ENCODE measurements around the gene AGAP1. TPM values are rescaled to one million over a fixed set of nuclear protein-coding genes. Genes with fewer than 3 reads are reported as not detected.

AGAP1 gene
- total RNA-seq, 1 experiment from 2014 or later = 25.8 TPM

GRCh38 chr2:236028066-236028465 is 534.2 kb downstream of the AGAP1 start:
- H3K9ac ChIP-seq (ENCODE audit: extremely low read depth, insufficient read length, low read length) = no peak overlapping the region
- Mint-ChIP-seq H3K27me3 (ENCODE audit: low read depth) (no peaks in the 10 kb centered on the region; the same call in 1 of the 2 replicates), H3K4me3 (no peak overlapping the region), H3K36me3 (ENCODE audit: insufficient read depth in 1 of 3, low read depth in 3 of 3) (peaks cover 2 to 12% (median 7%) of the 10 kb centered on the region in 3 experiments; a peak in 6 of 7 replicates), H3K4me1 (peaks cover 6 to 7% of the 10 kb centered on the region in 2 experiments; a peak in 1 of 4 replicates), H3K9me3 (peaks cover 7% of the 10 kb centered on the region in 2 experiments; a peak in 3 of 5 replicates), H3K27ac (no peak overlapping the region)
- H3K4me2 ChIP-seq (ENCODE audit: insufficient read depth, insufficient read length, low read length) = no peak overlapping the region
- H2BK15ac ChIP-seq (ENCODE audit: low read depth, low read length) = no peak overlapping the region
- no peak overlapping the region for H2AFZ ChIP-seq (ENCODE audit: low read length)
- no peak overlapping the region for H2BK5ac ChIP-seq (ENCODE audit: insufficient read length, low read length)
- H4K5ac ChIP-seq (ENCODE audit: insufficient read length, low read depth, low read length) = no peak overlapping the region
- H4K8ac ChIP-seq (replicated peaks; ENCODE audit: insufficient read length, low read depth, low read length) = no peak overlapping the region
- DNase-seq = no peak
- WGBS (ENCODE audit: extremely low coverage, insufficient read length, low lambda C conversion rate) = no CpG with 5 or more reads among the region's 4 CpGs
- H2BK12ac ChIP-seq (ENCODE audit: insufficient read length, low read depth, low read length) = no peak overlapping the region
- H3K79me2 ChIP-seq (ENCODE audit: insufficient read depth, low read length) = no peaks in the 10 kb centered on the region
- H3K18ac ChIP-seq (ENCODE audit: insufficient read length, low read depth, low read length) = no peak overlapping the region
- H3K56ac ChIP-seq (ENCODE audit: insufficient read length, low read depth, low read length) = no peak overlapping the region
- H3K14ac ChIP-seq (ENCODE audit: insufficient read depth, low read length) = no peak overlapping the region
- no peaks in the 10 kb centered on the region for H4K20me1 ChIP-seq (ENCODE audit: control insufficient read depth, insufficient read depth, insufficient read length)
- no peak overlapping the region for H3T11ph ChIP-seq (ENCODE audit: low read length)
- H3K9me3 ChIP-seq (ENCODE audit: control insufficient read depth, low read depth, low read length) = no peaks in the 10 kb centered on the region
- no peak overlapping the region for H2AK5ac ChIP-seq (ENCODE audit: insufficient read length, low read length)
- no peak overlapping the region for H3K23ac ChIP-seq (ENCODE audit: insufficient read length, low read depth, low read length)
- no peak overlapping the region for H3K27ac ChIP-seq (ENCODE audit: insufficient read length, low read depth, low read length)
- no peak overlapping the region for H3K4ac ChIP-seq (ENCODE audit: low read depth, low read length)
- no peaks in the 10 kb centered on the region for H3K79me1 ChIP-seq (ENCODE audit: insufficient read depth, low read depth, low read length, poor library complexity, severe bottlenecking)
- no peak for TF ChIP-seq CTCF (conservative IDR thresholded peaks at IDR 0.05)
- H2BK120ac ChIP-seq (ENCODE audit: low read depth, low read length, poor library complexity, severe bottlenecking) = no peak overlapping the region
- no peaks in the 10 kb centered on the region for H3K4me1 ChIP-seq (ENCODE audit: insufficient read depth, low read length)
- no peak overlapping the region for H4K91ac ChIP-seq (ENCODE audit: insufficient read length, low read depth, low read length)
- H3K23me2 ChIP-seq (ENCODE audit: insufficient read length, low read depth, low read length, poor library complexity, severe bottlenecking) = no peaks in the 10 kb centered on the region
- H3K27me3 ChIP-seq (ENCODE audit: insufficient read depth, low read length) = no peaks in the 10 kb centered on the region
- H2BK20ac ChIP-seq (ENCODE audit: low read depth, low read length, poor library complexity, severe bottlenecking) = no peak overlapping the region

Measured in H9 (cell line).